C4-2B (cell line): ENCODE measurements around the gene GALNT10.

ENCODE experiments used
- ZFX ChIP-seq: fragments of 450-650 bp; IDR thresholded peaks from 2 replicates; pipeline ENCODE4 v1.6.1; 2017
- TF ChIP-seq, protein P1 (sequence below): fragments of 450-650 bp; conservative IDR thresholded peaks from 2 replicates; pipeline ENCODE4 v1.5.1; 2017; ENCODE audit warnings: mild to moderate bottlenecking

DNA sequence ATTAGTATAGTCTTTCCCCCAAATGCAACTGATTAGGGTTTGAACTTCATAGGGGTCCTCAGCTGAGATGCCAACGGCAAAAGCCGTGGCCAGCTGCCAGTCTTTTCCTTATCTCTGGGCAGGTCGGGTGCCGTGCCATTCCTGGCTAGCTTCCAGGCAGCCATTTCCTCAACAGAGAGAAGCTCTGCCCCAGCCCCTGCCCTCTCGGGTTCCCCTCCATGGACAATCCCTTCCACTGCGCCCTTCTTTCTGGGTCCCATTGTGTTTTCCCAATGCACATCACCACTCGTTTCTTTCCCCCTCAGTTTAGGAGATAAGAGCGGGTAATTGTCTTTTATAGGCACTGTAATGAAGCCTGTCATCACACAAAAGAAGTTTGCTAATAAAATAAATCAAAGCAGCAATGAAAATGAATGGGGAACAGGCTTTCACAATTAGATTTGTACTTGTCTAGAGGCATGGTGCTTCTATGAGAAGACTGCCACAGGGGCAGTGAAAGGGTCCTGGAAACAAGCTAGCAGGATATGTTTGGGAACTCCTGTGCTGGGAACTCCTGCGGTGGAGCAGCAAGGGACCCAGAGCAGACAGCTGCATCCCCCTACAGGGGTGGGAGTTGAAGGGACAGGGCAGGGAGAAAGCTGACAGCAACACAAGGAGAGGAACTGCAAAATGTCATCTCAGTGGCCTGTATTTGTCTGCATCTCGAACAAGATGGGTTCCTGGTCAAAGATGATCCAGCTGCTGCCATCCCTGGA, 207.3 kb downstream of the GALNT10 start:
- TF ChIP-seq, protein P1, sequence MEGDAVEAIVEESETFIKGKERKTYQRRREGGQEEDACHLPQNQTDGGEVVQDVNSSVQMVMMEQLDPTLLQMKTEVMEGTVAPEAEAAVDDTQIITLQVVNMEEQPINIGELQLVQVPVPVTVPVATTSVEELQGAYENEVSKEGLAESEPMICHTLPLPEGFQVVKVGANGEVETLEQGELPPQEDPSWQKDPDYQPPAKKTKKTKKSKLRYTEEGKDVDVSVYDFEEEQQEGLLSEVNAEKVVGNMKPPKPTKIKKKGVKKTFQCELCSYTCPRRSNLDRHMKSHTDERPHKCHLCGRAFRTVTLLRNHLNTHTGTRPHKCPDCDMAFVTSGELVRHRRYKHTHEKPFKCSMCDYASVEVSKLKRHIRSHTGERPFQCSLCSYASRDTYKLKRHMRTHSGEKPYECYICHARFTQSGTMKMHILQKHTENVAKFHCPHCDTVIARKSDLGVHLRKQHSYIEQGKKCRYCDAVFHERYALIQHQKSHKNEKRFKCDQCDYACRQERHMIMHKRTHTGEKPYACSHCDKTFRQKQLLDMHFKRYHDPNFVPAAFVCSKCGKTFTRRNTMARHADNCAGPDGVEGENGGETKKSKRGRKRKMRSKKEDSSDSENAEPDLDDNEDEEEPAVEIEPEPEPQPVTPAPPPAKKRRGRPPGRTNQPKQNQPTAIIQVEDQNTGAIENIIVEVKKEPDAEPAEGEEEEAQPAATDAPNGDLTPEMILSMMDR: no peak; the same call in 1 of the 2 replicates
- no peak for TF ChIP-seq ZFX
